ENCODE data around the gene UST.
"Not testable (repeated sequence)": the region's sequence is repeated elsewhere in the genome, so short reads cannot be mapped to it uniquely, and the experiment has no call there.

Gene UST

GRCh38 chr6:149086363-149086762 is 339.5 kb downstream of the UST start:
- DNase-seq (ENCODE audit: low spot score): no peak

- DNase-seq (ENCODE audit: low spot score): no peak
Observed at GRCh38 chr6:149087898-149088297, 341.1 kb downstream of the UST start.

DNA sequence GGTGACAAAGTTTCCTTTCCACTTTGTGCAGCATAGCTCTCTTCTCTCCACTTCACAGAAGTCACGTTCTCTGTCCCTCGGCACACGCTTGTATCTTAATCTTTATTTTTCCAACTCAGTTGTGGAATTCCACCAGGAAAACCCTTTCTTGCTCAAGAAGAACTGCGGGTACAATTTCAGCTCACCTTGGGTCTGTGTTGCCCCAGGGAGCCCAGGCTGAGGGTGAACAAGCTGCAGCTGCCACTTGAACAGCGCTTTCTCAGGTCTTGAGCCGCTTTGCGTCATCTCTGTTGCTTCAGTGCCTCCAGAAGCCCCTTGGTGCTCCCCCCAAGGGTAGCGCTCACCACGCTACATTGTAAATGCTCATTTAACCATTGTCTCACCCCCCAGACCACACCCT is 341.5 kb downstream of the UST start:
- DNase-seq (ENCODE audit: low spot score): no peak

- DNase-seq (ENCODE audit: low spot score): no peak
Observed at GRCh38 chr6:149089510-149089909, 342.7 kb downstream of the UST start.

GRCh38 chr6:149090937-149091336 is 344.1 kb downstream of the UST start:
- no peak for DNase-seq (ENCODE audit: low spot score)

DNA sequence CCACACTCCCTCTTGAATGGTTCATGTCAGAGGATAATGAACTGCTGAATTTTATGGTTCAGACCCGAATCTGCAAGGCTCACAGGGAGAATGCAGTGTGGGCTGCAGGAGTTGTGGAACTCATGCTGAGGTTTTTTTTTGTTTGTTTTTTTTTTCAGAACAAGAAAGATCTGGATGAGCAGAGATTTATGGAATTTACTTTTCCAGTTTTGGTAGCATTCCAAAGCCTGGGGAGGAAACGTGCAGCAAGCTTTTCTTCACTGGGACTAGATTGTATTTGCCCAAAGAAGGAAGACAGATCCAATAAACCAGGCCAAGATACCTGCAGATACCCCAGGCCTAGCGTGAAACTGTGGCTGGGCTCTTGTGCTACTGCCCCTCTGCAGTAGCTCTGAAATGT is 346.8 kb downstream of the UST start:
- DNase-seq (ENCODE audit: low spot score): peak; percentile 29

DNA sequence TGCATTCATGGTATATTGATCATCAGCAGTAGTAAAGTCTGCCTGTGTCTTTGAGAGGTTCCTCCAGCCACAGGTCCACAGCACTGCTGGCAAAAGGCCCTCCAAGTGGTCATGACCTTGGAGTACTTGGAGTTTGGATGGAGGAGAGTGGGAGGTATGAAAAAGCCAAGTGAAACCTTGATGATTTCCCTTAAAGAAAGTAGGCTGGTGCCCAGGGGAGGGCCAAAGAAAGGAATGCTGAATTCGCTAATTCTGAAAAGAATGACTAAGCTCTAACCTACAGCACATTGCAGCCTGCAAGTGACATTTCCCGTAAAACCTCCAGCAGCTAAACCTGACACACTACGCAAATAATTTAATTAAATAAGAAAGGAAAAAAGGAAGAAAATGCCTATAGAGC is 347.3 kb downstream of the UST start:
- DNase-seq (ENCODE audit: low spot score): no peak

GRCh38 chr6:149094934-149095351 is 348.1 kb downstream of the UST start:
- DNase-seq (ENCODE audit: low spot score): no peak

DNA sequence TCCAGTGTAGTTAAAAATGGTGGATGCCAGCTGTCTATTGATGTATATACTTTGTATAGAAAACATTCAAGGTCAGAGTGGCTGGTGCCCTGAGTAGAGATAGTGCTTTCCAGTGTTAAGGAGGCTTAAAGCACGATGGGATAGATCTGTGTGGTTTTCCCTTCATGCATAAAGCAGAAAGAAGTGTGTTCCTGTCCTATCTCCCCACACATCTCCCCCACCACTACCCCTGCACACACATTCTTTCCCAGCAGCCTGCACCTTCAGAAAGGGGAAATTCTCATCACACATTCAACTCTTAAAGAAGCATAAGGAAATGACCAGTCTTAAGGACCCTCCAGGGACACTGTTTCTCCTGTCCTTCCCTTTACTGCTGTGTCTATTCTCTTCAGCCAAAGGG is 349.0 kb downstream of the UST start:
- no peak for DNase-seq (ENCODE audit: low spot score)

DNA sequence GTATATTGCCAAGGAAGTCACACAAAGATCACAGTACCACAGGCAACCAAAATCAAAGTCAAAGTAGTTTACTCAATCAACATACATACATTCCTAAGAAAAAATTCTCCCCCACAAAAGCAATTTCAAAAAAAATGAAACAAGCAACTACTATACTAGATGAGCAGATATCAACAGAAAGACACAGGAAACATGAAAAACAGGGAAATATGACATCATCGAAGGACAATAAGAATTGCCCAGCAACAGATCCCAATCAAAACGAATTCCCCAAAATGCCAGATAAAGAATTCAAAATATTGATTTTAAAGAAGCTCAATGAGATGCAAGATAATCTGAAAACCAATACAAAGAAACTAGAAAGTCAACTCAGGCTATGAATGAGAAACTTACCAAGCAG is 351.0 kb downstream of the UST start:
- DNase-seq (ENCODE audit: low spot score): no peak

- no peak for DNase-seq (ENCODE audit: low spot score)
Observed at GRCh38 chr6:149098700-149099276, 352.0 kb downstream of the UST start.

DNA sequence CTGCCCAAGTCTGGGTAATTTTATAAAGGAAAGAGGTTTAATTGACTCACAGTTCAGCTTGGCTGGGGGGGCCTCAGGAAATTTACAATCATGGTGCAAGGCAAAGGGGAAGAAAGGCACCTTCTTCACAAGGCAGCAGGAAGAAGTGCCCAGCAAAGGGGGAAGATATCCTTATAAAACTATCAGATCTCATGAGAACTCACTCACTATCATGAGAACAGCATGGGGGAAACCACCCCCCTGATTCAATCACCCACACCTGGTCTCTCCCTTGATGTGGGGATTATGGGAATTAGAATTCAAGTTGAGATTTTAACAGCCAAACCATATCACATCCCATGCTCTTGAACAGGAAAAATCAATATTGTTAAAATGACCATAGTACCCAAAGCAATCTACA is 355.5 kb downstream of the UST start:
- no peak for DNase-seq (ENCODE audit: low spot score)

DNA sequence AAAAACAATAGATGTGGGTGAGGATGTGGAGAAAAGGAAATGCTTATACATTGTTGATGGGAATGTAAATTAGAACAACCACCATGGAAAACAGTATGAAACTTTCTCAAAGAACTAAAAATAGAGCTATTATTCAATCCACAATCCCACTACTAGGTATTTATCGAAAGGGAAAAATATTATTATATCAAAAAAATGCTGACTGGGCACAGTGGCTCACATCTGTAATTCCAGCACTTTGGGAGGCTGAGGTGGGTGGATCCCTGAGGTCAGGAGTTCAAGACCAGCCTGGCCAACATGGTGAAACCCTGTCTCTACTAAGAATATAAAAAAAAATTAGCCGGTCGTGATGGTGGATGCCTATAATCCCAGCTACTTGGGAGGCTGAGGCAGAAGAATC is 357.1 kb downstream of the UST start:
- DNase-seq (ENCODE audit: low spot score): not testable (repeated sequence)

DNA sequence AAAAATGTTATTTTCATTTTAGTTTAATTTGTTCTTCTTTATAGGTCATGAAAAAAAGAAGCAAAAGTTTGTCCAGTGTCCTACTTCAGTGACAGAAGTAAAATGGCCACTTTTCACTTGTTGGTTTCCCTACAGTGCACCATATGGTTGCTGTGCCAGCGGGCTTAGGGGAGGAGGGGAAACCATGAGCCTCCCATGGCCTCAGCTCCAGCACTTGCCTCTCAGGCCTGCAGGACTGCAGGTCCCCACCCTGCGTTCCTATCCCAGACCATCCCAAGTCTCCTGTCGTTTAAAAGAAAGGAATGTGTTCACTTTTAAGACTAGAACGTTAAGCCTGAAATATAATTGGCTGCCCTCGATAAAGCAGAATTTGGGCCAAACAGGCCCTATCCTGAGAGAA is 360.7 kb downstream of the UST start:
- DNase-seq (ENCODE audit: low spot score): no peak

GRCh38 chr6:149108038-149108748 is 361.4 kb downstream of the UST start:
- no peak for DNase-seq (ENCODE audit: low spot score)

GRCh38 chr6:149108749-149109100 is 361.9 kb downstream of the UST start:
- DNase-seq (ENCODE audit: low spot score): no peak

DNA sequence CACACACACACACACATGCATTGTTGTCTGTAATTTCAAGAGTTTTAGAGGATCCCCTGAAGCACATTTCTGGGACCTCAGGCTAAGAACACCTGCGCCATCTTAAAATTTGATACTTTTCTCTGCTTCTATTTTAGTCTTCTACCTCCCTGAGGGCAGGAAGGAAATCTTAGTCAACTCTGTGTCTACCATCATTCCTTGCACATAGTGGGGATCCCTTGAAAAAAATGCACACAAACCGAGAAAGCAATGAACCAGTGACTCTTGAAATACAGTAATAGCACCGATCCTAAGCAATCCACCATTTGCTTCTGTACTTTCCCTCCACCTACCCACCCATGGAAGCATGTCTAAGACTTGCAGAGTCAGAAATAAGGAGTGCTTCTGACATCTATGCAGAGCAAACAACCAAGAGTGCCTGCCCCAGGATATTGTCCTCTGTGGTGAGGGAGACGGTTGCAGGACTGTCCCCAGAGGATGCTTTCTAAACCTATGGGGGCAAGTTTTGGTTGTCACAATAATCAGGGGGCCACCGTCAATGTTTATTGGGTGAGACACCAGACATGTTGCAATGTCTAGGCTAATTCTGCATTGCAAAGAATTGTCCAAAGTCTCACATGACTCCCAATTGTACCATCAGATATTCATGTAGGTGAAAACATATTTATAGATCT is 362.7 kb downstream of the UST start:
- DNase-seq (ENCODE audit: low spot score): no peak

GRCh38 chr6:149111556-149112115 is 364.8 kb downstream of the UST start:
- DNase-seq (ENCODE audit: low spot score): no peak

DNA sequence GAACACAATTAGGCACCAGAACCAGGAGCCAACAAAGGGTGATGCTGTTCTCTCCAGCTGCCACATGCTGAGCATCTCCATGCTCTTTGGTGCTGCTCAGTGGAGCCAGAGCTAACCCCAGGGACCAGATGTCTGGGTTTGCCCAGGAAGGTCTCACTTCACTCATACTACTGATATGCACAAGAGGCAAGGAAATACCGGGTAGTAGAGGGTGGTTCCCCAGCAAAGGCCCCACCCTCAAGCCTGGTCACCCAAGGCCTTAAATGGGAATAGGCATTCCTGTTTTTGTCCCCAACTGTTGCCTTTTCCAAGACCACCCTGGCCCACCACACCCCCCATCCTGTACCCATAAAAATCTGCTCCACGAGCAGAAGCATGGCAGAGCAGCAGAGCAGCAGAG is 366.1 kb downstream of the UST start:
- DNase-seq (ENCODE audit: low spot score): no peak

DNA sequence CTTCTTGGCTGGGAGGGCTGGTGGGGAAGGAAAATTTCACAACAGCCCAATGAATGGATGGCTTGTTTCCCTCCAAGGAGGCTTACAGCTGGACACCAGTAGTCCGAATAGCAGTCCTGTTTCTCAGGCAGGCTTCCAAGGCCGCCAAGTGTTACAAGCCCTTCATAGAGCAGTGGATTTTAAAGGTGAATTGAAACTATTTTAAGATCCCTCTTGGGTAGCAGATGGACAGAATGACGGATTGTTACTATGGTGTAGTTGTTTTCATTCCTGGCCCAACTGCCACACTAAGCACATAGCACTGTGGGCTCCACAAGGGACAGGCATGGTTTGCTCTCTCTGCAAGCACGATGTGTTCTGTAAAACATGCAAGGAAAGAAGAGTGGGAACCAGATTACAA is 367.3 kb downstream of the UST start:
- no peak for DNase-seq (ENCODE audit: low spot score)

GRCh38 chr6:149118737-149119653 is 372.2 kb downstream of the UST start:
- no peak for DNase-seq (ENCODE audit: low spot score)
